ENCODE results near the gene BRS3.
"Not testable (repeated sequence)": the region's sequence is repeated elsewhere in the genome, so short reads cannot be mapped to it uniquely, and the experiment has no call there.

The BRS3 gene
- 0 reads per million in 4 experiments for total RNA-seq

- DNase-seq = no peak
Measured at GRCh38 chrX:136487647-136488046, at the start of gene BRS3. Gene BRS3, plus strand, starts transcription at chrX:136487947. Its CDS starts 168 bp downstream, at chrX:136488115.

GRCh38 chrX:136438192-136438591 is 49.6 kb upstream of the BRS3 start:
- no peak for DNase-seq

DNA sequence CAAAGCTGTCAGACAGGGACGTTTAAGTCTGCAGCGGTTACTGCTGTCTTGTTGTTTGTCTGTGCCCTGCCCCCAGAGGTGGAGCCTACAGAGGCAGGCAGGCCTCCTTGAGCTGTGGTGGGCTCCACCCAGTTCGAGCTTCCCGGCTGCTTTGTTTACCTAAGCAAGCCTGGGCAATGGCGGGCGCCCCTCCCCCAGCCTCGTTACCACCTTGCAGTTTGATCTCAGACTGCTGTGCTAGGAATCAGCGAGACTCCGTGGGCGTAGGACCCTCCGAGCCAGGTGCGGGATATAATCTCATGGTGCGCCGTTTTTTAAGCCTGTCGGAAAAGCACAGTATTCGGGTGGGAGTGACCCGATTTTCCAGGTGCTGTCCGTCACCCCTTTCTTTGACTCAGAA is 42.1 kb upstream of the BRS3 start:
- DNase-seq = not testable (repeated sequence)

GRCh38 chrX:136446208-136446607 is 41.5 kb upstream of the BRS3 start:
- no peak for DNase-seq

DNA sequence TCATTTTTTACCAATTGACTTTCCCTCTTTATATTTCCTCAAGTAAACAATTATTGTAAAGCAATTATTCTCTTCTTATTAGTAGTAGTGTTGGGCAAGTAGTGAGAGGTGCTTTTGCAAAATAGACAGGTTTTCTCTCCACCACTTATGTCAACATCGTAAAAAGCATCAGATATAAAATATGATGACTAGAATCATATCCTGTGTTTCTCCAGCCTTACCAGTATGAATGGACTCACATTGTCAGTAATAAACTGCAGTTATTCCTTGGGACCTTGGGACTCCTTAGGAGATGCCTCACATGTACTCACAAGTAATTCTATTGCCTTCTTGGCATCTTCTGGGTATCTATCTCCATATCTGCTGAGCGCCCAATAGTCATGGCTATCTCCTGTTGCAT is 40.4 kb upstream of the BRS3 start:
- DNase-seq = no peak

DNA sequence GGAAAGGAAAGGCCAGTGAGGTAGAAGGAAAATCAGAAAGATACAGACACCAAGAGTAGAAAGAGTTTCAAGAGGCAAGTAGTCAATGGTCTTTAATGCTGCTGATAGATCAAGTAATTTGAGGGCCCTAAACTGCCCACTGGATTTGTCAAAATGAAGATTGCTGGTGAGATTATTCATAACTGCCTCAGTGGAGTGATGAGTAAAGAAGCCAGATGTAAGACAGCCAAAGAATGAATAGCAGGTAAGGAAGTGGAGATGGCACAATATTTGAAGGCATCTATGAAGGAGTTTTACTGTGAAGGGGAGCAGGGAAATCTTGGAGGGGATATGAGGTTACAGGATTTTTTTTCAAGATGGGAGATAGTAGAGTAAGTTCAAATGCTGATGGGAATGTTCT is 39.8 kb upstream of the BRS3 start:
- DNase-seq = no peak

DNA sequence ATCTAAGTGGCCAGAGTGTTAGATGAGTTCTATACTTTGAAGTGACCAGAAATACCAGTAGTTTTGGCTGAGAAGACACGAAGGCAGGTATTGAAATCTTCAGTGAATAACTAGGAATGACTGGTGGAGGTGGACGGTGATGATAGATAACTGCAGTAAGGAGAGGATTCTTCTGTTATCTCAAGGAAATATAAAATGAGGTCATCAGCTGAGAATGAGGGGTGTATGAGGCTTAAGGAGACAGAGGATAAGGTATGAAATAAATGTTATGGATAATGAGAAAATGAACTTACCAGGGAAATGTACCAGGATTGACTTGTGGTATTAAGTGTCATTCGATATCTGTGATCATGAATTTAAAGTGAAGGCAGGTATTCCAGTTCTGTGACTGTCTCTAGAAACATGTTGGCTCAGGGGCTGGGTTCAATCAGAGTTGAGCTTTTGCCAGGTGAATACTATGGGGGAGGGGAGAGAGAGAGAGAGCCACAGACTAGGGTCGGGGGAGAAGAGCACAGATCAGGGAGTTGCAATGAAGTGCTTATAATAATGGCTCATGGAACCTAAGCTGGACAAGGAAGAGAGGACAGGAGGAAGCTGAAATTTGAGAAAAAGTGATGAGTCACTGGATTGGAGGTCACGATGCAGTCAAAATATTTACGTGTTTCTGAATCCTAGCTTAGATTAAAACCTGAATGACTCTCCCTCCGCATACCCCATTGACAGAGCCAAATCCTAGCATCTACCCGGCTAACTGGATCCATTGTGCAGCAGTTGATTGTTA is 37.5 kb upstream of the BRS3 start:
- DNase-seq = no peak

DNA sequence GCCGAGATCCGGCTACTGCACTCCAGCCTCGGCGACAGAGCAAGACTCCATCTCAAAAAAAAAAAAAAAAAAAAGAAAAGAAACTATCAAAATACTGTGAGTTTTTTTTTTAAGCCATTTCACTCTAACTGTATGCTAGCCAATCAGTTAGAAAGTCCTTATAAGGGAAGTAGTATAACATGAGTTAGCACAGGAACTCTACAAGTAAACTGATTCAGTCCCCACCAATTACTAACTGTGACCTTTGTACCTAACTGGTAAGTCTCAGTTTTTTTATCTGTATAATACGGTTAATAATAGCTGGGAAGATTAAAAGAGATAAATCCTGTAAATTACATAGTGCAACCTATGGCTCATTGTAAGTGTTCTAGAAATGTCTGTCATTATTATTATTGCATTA is 35.1 kb upstream of the BRS3 start:
- no peak for DNase-seq

- no peak for DNase-seq
Measured at GRCh38 chrX:136453114-136453513, 34.6 kb upstream of the BRS3 start.

DNA sequence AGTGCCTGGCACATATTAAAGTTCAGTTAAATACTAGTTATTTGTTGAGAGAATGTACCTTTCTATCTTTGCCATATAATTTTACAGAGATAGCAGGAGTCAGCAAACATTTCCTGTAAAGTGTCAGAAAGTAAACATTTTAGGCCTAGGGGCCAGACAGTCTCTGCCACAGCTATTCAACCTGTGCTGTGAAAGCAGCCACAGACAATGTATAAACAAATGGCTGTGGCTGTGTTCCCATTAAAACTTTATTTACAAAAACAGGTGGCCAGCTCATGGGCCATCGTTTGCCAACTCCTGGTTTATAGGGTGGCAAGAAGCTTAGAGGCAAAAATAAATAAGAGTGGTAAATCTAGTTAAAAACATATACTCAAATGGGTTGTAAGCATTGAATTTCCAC is 34.0 kb upstream of the BRS3 start:
- no peak for DNase-seq

DNA sequence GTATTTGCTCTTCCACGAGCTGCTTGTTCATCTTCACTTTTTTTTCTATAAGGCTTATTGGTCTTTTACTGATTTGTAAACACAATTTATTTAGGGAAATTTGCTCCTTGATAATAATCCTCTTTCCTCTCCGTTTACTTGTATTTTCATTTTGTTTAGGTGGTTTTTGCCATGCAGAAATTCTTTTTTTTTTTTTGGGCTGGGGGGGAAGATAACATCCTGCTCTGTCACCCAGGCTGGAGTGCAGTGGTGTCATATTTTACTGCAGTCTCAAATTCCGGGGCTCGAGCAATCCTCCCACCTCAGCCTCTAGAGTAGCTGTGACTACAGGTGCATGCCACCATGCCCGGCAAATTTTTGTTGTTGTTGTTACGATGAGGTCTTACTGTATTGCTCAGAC is 31.6 kb upstream of the BRS3 start:
- DNase-seq = no peak

GRCh38 chrX:136457303-136457917 is 30.3 kb upstream of the BRS3 start:
- DNase-seq = no peak

GRCh38 chrX:136464589-136464988 is 23.2 kb upstream of the BRS3 start:
- DNase-seq = no peak

- DNase-seq = no peak
Measured at GRCh38 chrX:136467303-136467702, 20.4 kb upstream of the BRS3 start.

- DNase-seq = no peak
Measured at GRCh38 chrX:136468391-136469103, 19.2 kb upstream of the BRS3 start.

GRCh38 chrX:136473663-136474062 is 14.1 kb upstream of the BRS3 start:
- no peak for DNase-seq

DNA sequence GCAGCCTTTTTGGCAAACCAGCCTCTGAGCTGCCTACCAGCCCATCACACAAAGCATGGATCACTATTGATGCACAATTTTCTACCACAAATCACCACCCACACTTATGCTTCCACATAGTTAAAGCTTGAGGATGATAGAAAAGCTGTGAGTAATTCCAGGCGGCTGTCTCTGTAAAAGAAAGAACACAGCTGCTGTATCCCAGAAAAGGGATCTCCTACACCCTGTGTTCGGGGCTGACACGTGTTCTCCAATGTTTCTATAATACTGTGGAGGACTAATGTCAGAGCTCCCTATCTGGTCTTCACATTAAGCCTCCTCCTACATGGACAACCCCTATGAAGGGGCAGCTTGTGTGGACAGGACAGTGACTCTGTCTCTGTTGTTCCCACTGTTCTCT is 12.5 kb upstream of the BRS3 start:
- no peak for DNase-seq

GRCh38 chrX:136476501-136476900 is 11.2 kb upstream of the BRS3 start:
- no peak for DNase-seq

DNA sequence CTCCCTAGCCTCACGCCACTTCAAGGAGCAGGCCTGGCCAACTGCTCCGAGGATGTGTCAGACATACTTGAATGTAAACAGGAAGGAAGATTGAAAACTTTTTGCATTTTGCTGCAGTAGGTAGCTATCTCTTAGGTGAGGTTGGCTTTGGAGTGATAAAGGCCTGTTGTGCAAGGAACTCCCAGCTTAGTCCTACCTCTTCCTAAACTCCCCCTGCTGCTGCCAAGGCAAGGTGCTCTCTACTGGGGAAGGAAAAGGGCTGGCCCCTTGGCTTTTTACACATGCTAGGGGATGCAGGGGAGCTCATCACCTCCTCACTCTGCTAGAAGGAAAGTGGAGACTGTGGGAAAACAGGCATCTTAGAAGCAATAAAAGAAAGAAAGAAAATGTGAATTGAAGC is 10.7 kb upstream of the BRS3 start:
- DNase-seq = no peak

DNA sequence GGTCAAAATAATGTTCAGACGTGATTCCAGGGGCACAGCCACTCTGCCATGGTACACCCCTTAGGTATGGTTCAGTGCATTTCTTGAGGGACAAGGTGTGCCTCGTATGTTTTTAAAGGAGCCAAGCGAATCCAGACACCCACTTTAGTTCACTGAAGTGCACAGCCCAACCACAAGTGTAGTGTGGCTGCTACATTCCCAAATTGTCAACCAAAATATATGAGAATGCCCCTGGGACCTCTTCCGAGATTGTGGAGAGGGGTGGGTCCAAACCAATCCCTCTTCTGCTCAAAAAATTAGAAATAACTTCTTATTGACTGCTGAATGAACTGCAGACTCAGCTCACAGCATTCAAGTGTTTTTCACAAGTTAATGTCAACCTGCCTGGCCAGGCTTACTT is 7.4 kb upstream of the BRS3 start:
- DNase-seq = no peak

GRCh38 chrX:136488706-136489105 is 959 bp downstream of the BRS3 start:
- no peak for DNase-seq

DNA sequence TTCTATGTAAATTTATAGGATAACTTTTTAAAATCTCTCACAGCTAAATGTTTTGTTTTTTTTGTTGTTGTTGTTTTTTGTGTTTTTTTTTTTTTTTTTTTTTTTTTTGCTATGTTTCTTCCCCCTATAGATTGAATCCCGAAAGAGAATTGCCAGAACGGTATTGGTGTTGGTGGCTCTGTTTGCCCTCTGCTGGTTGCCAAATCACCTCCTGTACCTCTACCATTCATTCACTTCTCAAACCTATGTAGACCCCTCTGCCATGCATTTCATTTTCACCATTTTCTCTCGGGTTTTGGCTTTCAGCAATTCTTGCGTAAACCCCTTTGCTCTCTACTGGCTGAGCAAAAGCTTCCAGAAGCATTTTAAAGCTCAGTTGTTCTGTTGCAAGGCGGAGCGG is 4.1 kb downstream of the BRS3 start:
- DNase-seq = no peak

DNA sequence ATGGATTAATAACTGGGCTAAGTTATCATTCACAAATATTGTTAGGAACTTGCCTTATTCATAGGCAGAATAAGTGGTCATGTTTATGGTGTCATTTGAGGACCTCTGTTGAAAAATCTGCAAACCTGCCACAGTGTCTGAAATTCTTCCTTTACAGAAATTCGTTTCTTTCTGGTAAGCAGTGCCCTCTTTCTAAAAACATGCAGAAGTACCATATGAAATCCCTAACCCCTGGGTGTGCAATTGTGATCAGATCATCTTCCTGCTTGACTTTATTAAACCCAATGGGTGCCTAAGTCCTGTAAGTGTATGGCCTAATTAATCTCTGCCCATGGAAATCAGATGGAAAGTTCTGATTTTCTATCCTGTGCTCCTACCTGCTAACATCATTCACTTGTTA is 5.3 kb downstream of the BRS3 start:
- no peak for DNase-seq

- no peak for DNase-seq
Measured at GRCh38 chrX:136495043-136495442, 7.3 kb downstream of the BRS3 start.
